Neutrophil (primary cell): ENCODE results near the gene RIOX2.

Experiments
- H3K27ac ChIP-seq: fragments of 200-600 bp; sonication (generic); 2 replicates; pipeline ENCODE4 v1.5.1; 2016; ENCODE audit warnings: mild to moderate bottlenecking, moderate library complexity
- H3K27me3 ChIP-seq: fragments of 200-600 bp; sonication (generic); 2 replicates; pipeline ENCODE4 v1.6.0; 2016; ENCODE audit warnings: mild to moderate bottlenecking
- H3K36me3 ChIP-seq: fragments of 200-600 bp; sonication (generic); 2 replicates; pipeline ENCODE4 v1.5.1; 2017
- H3K4me1 ChIP-seq, 2 experiments: fragments of 200-600 bp in 1 of 2; sonication (generic) in 1 of 2; 1 replicate in 1 of 2; 2 replicates in 1 of 2; pipeline versions ENCODE4 v1.5.1 to v1.6.1; 2013 to 2016; ENCODE audit warnings: low read depth in 1 of 2, low read length in 1 of 2, mild to moderate bottlenecking in 1 of 2, moderate library complexity in 1 of 2; ENCODE audit not compliant: control insufficient read depth in 1 of 2, insufficient read depth in 1 of 2
- H3K4me3 ChIP-seq, 2 experiments: fragments of 200-600 bp in 1 of 2; sonication (generic) in 1 of 2; 1 replicate in 1 of 2; 2 replicates in 1 of 2; pipeline ENCODE4 v1.5.1; 2013 to 2016; ENCODE audit warnings: low read depth in 1 of 2, low read length in 1 of 2, mild to moderate bottlenecking in 1 of 2, moderate library complexity in 1 of 2
- H3K9me3 ChIP-seq: fragments of 200-600 bp; sonication (generic); 2 replicates; pipeline ENCODE4 v1.5.1; 2016
- TF ChIP-seq, protein P1 (sequence below): fragments of 200-600 bp; sonication (generic); IDR thresholded peaks from 2 replicates; pipeline ENCODE4 v1.5.1; 2016; ENCODE audit warnings: antibody characterized with exemption

The RIOX2 gene

DNA sequence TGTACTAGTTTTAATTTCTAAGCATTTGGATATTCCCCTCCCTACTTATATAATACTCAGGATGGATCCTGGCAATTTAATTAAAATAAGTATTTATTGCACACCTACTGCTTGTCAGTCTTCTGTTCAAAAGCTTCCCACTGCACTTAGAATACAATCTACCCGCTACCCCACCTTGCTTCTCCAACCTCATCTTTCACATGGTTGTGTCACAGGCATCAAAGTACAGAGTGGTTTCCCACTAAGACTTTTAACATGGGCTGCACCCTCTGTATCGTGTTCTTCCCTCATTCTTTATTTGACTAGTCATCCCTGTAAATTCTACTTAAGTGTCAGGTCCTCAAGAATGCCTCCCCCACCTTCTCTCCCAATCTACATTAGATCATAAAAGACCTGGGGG, 35.0 kb downstream of the RIOX2 start:
- Histone ChIP-seq H3K4me1 (no peaks in the 10 kb centered on the region), H3K4me3 (no peak overlapping the region), H3K27me3 (no peaks in the 10 kb centered on the region), H3K36me3 (no peaks in the 10 kb centered on the region), H3K27ac (no peak overlapping the region), H3K9me3 (no peaks in the 10 kb centered on the region)
- TF ChIP-seq, protein P1, sequence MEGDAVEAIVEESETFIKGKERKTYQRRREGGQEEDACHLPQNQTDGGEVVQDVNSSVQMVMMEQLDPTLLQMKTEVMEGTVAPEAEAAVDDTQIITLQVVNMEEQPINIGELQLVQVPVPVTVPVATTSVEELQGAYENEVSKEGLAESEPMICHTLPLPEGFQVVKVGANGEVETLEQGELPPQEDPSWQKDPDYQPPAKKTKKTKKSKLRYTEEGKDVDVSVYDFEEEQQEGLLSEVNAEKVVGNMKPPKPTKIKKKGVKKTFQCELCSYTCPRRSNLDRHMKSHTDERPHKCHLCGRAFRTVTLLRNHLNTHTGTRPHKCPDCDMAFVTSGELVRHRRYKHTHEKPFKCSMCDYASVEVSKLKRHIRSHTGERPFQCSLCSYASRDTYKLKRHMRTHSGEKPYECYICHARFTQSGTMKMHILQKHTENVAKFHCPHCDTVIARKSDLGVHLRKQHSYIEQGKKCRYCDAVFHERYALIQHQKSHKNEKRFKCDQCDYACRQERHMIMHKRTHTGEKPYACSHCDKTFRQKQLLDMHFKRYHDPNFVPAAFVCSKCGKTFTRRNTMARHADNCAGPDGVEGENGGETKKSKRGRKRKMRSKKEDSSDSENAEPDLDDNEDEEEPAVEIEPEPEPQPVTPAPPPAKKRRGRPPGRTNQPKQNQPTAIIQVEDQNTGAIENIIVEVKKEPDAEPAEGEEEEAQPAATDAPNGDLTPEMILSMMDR: no peak

DNA sequence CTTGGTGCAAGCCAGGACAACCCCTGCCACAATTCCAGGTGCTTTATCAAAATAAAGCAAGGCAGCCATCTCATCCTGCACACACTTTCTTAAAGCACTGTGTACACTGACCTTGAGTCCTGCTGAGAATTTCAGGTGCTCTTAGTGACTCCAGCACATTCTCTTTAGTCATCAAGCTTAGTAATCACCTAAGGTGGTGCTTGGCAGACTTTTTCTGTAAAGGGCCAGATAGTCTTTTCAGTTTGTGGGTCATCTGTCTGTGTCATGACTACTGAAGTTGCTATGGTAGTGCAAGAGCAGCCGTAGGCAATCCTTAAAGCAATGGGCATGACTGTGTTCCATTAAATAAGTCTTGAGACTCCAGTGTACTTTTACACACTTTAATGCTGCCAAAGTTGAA, 36.4 kb downstream of the RIOX2 start:
- no peak overlapping the region for H3K27ac ChIP-seq
- H3K36me3 ChIP-seq: no peaks in the 10 kb centered on the region
- no peaks in the 10 kb centered on the region for H3K27me3 ChIP-seq
- H3K4me1 ChIP-seq: no peaks in the 10 kb centered on the region
- no peaks in the 10 kb centered on the region for H3K9me3 ChIP-seq
- no peak overlapping the region for H3K4me3 ChIP-seq
- TF ChIP-seq, protein P1: no peak

DNA sequence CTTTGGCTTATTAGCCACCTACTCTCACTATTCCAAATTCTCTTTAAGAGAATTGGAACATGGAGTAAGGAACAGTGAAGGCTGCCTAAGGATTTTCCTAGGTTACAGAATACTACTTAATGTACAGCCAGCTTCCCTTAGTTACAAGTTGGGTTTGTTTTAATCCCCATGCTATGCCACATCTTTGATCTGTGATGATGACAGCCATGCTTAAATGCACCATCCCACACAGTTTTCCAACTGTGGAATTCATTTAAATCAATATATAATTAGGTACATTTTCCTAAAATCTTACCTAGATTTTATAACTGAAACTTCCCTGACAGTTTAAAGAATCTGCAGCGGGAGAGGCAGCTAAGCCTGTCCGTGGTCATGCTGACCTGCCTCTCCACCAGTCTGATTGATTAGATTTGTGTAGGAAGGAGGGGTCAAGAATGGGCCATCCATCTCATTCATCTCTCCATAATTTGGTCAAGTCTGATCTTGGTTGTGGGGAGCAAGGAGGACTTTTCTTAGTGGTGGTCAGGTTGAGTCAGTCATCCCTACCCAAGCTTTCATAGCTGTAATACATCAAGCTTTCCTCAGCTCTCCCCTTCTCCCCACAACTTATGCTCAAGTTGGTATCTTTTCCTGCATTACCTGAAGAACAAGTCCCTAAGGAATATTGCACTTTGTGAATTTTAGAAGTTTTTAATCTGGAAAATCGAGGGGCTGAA, 37.1 kb downstream of the RIOX2 start:
- no peaks in the 10 kb centered on the region for H3K4me1 ChIP-seq
- no peak overlapping the region for H3K4me3 ChIP-seq
- no peaks in the 10 kb centered on the region for H3K36me3 ChIP-seq
- TF ChIP-seq, protein P1: no peak
- no peaks in the 10 kb centered on the region for H3K27me3 ChIP-seq
- no peaks in the 10 kb centered on the region for H3K9me3 ChIP-seq
- no peak overlapping the region for H3K27ac ChIP-seq

DNA sequence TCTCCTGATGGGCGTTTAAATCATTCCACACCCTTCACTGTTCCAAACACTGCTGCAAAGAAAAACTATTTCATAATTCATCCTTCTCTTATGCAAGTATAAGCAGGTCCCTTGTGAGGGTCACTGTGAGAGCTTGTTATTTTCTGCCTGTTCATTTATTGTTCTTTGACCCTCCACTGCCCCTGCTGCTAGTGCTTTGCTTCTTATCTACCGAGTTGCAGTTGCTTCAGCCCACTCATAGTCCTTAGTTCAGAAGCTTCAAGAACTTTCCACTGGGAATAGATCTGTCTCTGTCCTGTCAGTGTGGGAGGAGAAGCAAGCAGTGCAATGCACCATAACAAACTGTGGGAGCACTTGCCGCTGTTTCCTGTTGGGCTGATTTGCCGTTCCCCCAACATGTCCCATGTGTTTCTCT, 39.8 kb downstream of the RIOX2 start:
- no peak overlapping the region for H3K4me3 ChIP-seq

DNA sequence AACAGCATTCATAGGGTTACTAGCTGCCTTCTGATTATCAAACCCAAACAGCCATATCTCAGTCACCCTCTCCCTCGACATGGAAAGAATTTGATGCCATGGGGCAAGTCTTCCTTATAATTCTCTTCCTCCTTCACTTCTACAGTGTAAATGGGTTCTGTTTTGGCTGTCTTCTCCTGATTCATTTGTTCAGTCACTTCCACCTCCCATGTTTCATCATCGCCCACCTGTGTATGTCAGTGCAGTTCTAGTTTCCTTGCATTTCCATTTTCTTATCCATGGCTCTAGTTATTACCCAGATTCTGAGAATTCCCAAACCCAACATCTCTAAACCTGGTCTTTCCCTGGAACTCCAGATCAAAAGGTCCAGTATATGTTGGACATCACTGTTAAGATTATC, 41.0 kb downstream of the RIOX2 start:
- Histone ChIP-seq H3K4me1 (no peaks in the 10 kb centered on the region), H3K27ac (no peak overlapping the region), H3K36me3 (no peaks in the 10 kb centered on the region), H3K9me3 (no peaks in the 10 kb centered on the region), H3K27me3 (no peaks in the 10 kb centered on the region), H3K4me3 (no peak overlapping the region)
- TF ChIP-seq, protein P1: no peak

More for the DNA sequence above, 39.8 kb downstream of the RIOX2 start:
- Histone ChIP-seq H3K27ac (no peak overlapping the region), H3K27me3 (no peaks in the 10 kb centered on the region), H3K4me1 (no peaks in the 10 kb centered on the region), H3K36me3 (no peaks in the 10 kb centered on the region), H3K9me3 (no peaks in the 10 kb centered on the region)
- TF ChIP-seq, protein P1: no peak
